ENCODE measurements around the gene SEMA5A. TPM values are rescaled to one million over a fixed set of nuclear protein-coding genes. Genes with fewer than 3 reads are reported as not detected.
A peak's percentile ranks its signal among the peaks of the same experiment; 100 is the strongest.

Gene SEMA5A
- polyA plus RNA-seq, 1 of the 3 experiments (the other 2 are of a cell fraction): 0.58 TPM

DNA sequence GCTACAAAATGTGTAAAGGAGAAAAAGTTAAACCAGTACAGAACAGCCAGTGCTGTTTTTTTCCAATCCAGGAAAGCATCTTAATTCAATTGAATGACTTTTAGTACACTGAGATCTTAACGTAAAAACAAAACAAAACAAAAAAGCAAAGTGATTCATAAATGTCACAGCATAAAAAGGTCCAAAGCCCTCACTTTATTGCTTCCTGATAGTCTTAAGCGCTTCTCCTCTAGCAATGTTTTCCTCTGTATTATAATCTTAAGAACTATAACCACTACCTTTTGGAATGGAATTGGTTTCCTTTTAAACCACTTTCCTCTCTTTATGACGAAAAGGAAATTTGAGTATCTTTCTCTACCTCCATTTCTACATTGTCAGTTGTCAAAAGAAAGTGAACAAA, 91.4 kb downstream of the SEMA5A start:
- peak overlapping the region; percentile 51 to 67; a peak in 2 of 4 replicates for H3K27ac ChIP-seq (ENCODE audit: low read depth in 2 of 2, low read length in 1 of 2)
- ChIA-PET POLR2A (no interaction called here), CTCF (no interaction called here)
- no peak overlapping the region for H2AFZ ChIP-seq (ENCODE audit: low read depth)
- no peaks in the 10 kb centered on the region for H3K36me3 ChIP-seq (replicated peaks in 1 of 2; ENCODE audit: control insufficient read depth in 1 of 2, insufficient read depth in 2 of 2, low read length in 1 of 2)
- DNase-seq: no peak
- no peaks in the 10 kb centered on the region for H3K9me3 ChIP-seq
- peaks cover 9 to 10% of the 10 kb centered on the region in 2 experiments for H3K4me1 ChIP-seq (ENCODE audit: control insufficient read depth in 1 of 2, insufficient read depth in 2 of 2, low read depth in 1 of 2, low read length in 1 of 2)
- H3F3A ChIP-seq (replicated peaks; ENCODE audit: insufficient read depth): peaks cover 7% of the 10 kb centered on the region
- TF ChIP-seq RXRA (IDR thresholded peaks at IDR 0.05; ENCODE audit: borderline replicate concordance, low read depth) (0 out of 2 replicates have a peak, but pooled peaks have one; percentile 2), POLR2AphosphoS5 (IDR thresholded peaks at IDR 0.05; ENCODE audit: low read depth, low read length) (no peak)
- TF ChIP-seq, protein P1, sequence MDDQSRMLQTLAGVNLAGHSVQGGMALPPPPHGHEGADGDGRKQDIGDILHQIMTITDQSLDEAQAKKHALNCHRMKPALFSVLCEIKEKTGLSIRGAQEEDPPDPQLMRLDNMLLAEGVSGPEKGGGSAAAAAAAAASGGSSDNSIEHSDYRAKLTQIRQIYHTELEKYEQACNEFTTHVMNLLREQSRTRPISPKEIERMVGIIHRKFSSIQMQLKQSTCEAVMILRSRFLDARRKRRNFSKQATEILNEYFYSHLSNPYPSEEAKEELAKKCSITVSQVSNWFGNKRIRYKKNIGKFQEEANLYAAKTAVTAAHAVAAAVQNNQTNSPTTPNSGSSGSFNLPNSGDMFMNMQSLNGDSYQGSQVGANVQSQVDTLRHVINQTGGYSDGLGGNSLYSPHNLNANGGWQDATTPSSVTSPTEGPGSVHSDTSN (IDR thresholded peaks at IDR 0.05): no peak
- no peak overlapping the region for H3K9ac ChIP-seq
- no peaks in the 10 kb centered on the region for H3K27me3 ChIP-seq (ENCODE audit: insufficient read depth)
- H3K4me2 ChIP-seq: no peak overlapping the region
- H3K79me2 ChIP-seq (ENCODE audit: insufficient read depth): no peaks in the 10 kb centered on the region
- H3K9me2 ChIP-seq: no peaks in the 10 kb centered on the region
- no peaks in the 10 kb centered on the region for H4K20me1 ChIP-seq (ENCODE audit: insufficient read depth)
- no peak overlapping the region for H3K4me3 ChIP-seq (ENCODE audit: low read depth in 2 of 2, low read length in 1 of 2)
- WGBS (ENCODE audit: low lambda C conversion rate): 31% methylated on average over 3 of the region's 3 CpGs

DNA sequence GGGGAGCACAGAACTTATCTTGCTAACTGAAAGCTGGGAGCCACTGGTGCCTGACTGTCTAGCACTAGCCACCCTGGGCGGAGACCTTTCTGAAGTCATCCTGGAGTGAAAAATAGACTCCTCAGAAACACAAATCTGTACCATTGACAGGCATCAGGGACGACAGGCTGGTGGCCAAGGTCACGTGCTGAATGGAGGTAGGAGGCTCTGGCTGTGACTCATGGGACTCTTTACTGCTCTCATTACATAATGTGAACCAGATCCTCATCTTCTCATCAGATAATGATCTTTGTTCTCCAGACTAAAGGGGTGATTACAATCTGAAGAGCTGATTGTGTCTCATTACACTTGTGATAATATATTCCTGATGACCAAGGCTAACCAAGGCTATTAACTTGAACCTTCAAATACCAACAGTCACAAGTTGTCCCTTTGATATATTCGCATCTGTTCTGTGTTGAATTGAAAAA, 91.8 kb downstream of the SEMA5A start:
- H3F3A ChIP-seq (replicated peaks; ENCODE audit: insufficient read depth): peaks cover 7% of the 10 kb centered on the region
- H3K36me3 ChIP-seq (replicated peaks in 1 of 2; ENCODE audit: control insufficient read depth in 1 of 2, insufficient read depth in 2 of 2, low read length in 1 of 2): no peaks in the 10 kb centered on the region
- no peak overlapping the region for H2AFZ ChIP-seq (ENCODE audit: low read depth)
- H3K9me3 ChIP-seq: no peaks in the 10 kb centered on the region
- no peaks in the 10 kb centered on the region for H3K79me2 ChIP-seq (ENCODE audit: insufficient read depth)
- peak overlapping the region; percentile 51 to 58; a peak in 3 of 4 replicates for H3K27ac ChIP-seq (ENCODE audit: low read depth in 2 of 2, low read length in 1 of 2)
- no peak overlapping the region for H3K4me3 ChIP-seq (ENCODE audit: low read depth in 2 of 2, low read length in 1 of 2)
- no peaks in the 10 kb centered on the region for H4K20me1 ChIP-seq (ENCODE audit: insufficient read depth)
- ChIA-PET POLR2A (no interaction called here), CTCF (no interaction called here)
- peaks cover 9 to 10% of the 10 kb centered on the region in 2 experiments for H3K4me1 ChIP-seq (ENCODE audit: control insufficient read depth in 1 of 2, insufficient read depth in 2 of 2, low read depth in 1 of 2, low read length in 1 of 2)
- no peak overlapping the region for H3K9ac ChIP-seq
- no peak overlapping the region for H3K4me2 ChIP-seq
- H3K27me3 ChIP-seq (ENCODE audit: insufficient read depth): no peaks in the 10 kb centered on the region
- DNase-seq: peak; percentile 26
- WGBS (ENCODE audit: low lambda C conversion rate): 22% methylated on average over 4 of the region's 4 CpGs
- H3K9me2 ChIP-seq: no peaks in the 10 kb centered on the region
- TF ChIP-seq JUND (IDR thresholded peaks at IDR 0.05) (peak; percentile 70), TCF12 (IDR thresholded peaks at IDR 0.05) (peak; percentile 97), FOSL2 (IDR thresholded peaks at IDR 0.05; ENCODE audit: borderline replicate concordance, low read depth) (peak; percentile 48; the same call in 1 of the 2 replicates), RXRA (IDR thresholded peaks at IDR 0.05; ENCODE audit: borderline replicate concordance, low read depth) (peak; percentile 23; the same call in 1 of the 2 replicates), TEAD4 (IDR thresholded peaks at IDR 0.05; ENCODE audit: borderline replicate concordance, insufficient read depth) (peak; percentile 70; the same call in 1 of the 2 replicates), NFIC (IDR thresholded peaks at IDR 0.05; ENCODE audit: borderline replicate concordance) (peak; percentile 53), SMC3 (IDR thresholded peaks at IDR 0.05; ENCODE audit: low read depth, low read length) (no peak), RFX5 (IDR thresholded peaks at IDR 0.05; ENCODE audit: low read length) (no peak), GATA2 (CRISPR knock-in tag; IDR thresholded peaks at IDR 0.05) (peak; percentile 39; the same call in 1 of the 2 replicates), ELF1 (IDR thresholded peaks at IDR 0.05) (no peak), RCOR1 (IDR thresholded peaks at IDR 0.05; ENCODE audit: low read length) (peak; percentile 78; the same call in 1 of the 2 replicates), YY1 (IDR thresholded peaks at IDR 0.05; ENCODE audit: low read depth) (no peak), POLR2AphosphoS5 (IDR thresholded peaks at IDR 0.05; ENCODE audit: low read depth, low read length) (peak; percentile 64; the same call in 1 of the 2 replicates), MXI1 (IDR thresholded peaks at IDR 0.05; ENCODE audit: low read depth, low read length) (0 out of 2 replicates have a peak, but pooled peaks have one; percentile 37), EP300 (IDR thresholded peaks at IDR 0.05; ENCODE audit: borderline replicate concordance in 1 of 2, low read depth in 1 of 2, low read length in 1 of 2) (peak; percentile 82 to 90), CHD2 (IDR thresholded peaks at IDR 0.05; ENCODE audit: low read length, partially characterized antibody) (no peak), GABPA (IDR thresholded peaks at IDR 0.05; ENCODE audit: low read depth) (no peak), NRF1 (IDR thresholded peaks at IDR 0.05; ENCODE audit: low read depth, low read length) (no peak)
- TF ChIP-seq, protein P2, sequence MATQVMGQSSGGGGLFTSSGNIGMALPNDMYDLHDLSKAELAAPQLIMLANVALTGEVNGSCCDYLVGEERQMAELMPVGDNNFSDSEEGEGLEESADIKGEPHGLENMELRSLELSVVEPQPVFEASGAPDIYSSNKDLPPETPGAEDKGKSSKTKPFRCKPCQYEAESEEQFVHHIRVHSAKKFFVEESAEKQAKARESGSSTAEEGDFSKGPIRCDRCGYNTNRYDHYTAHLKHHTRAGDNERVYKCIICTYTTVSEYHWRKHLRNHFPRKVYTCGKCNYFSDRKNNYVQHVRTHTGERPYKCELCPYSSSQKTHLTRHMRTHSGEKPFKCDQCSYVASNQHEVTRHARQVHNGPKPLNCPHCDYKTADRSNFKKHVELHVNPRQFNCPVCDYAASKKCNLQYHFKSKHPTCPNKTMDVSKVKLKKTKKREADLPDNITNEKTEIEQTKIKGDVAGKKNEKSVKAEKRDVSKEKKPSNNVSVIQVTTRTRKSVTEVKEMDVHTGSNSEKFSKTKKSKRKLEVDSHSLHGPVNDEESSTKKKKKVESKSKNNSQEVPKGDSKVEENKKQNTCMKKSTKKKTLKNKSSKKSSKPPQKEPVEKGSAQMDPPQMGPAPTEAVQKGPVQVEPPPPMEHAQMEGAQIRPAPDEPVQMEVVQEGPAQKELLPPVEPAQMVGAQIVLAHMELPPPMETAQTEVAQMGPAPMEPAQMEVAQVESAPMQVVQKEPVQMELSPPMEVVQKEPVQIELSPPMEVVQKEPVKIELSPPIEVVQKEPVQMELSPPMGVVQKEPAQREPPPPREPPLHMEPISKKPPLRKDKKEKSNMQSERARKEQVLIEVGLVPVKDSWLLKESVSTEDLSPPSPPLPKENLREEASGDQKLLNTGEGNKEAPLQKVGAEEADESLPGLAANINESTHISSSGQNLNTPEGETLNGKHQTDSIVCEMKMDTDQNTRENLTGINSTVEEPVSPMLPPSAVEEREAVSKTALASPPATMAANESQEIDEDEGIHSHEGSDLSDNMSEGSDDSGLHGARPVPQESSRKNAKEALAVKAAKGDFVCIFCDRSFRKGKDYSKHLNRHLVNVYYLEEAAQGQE (IDR thresholded peaks at IDR 0.05; ENCODE audit: low read depth, low read length): no peak
- TF ChIP-seq, protein P3, sequence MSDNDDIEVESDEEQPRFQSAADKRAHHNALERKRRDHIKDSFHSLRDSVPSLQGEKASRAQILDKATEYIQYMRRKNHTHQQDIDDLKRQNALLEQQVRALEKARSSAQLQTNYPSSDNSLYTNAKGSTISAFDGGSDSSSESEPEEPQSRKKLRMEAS (IDR thresholded peaks at IDR 0.05; ENCODE audit: low read depth): peak; percentile 62; the same call in 1 of the 2 replicates
- TF ChIP-seq, protein P1 (IDR thresholded peaks at IDR 0.05): peak; percentile 77
- TF ChIP-seq, protein P4, sequence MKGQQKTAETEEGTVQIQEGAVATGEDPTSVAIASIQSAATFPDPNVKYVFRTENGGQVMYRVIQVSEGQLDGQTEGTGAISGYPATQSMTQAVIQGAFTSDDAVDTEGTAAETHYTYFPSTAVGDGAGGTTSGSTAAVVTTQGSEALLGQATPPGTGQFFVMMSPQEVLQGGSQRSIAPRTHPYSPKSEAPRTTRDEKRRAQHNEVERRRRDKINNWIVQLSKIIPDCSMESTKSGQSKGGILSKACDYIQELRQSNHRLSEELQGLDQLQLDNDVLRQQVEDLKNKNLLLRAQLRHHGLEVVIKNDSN (IDR thresholded peaks at IDR 0.05; ENCODE audit: borderline replicate concordance, low read depth): peak; percentile 87
